Stimulated activated CD4-positive, alpha-beta T cell treated with anti-CD3 and anti-CD28 coated beads, Interleukin-1b, Interleukin-23, amount 100 ng/mL, for 24 hours (primary cell): ENCODE results near the gene LHFPL6.

Source experiments
- DNase-seq, 4 experiments: peaks; one replicate each; pipeline ENCODE4 v3.0.0-alpha.2; 2020; ENCODE audit warnings: low read depth in 4 of 4, low spot score in 1 of 4

Gene LHFPL6

GRCh38 chr13:39602614-39603366, at the start of gene LHFPL6:
Gene LHFPL6, minus strand, starts transcription at chr13:39603193.
- peak in 3 of 4 experiments; percentile 35 to 66 (median 54) for DNase-seq

- no peak for DNase-seq
Measured at GRCh38 chr13:39646122-39646521, 43.1 kb upstream of the LHFPL6 start.

GRCh38 chr13:39641645-39642044, 38.7 kb upstream of the LHFPL6 start:
- DNase-seq = no peak

- DNase-seq = no peak
Measured at GRCh38 chr13:39637890-39638289, 34.9 kb upstream of the LHFPL6 start.

- no peak for DNase-seq
Measured at GRCh38 chr13:39635564-39635963, 32.6 kb upstream of the LHFPL6 start.

GRCh38 chr13:39632994-39633393, 30.0 kb upstream of the LHFPL6 start:
- no peak for DNase-seq

GRCh38 chr13:39631307-39631706, 28.3 kb upstream of the LHFPL6 start:
- no peak for DNase-seq

- DNase-seq = no peak
Measured at GRCh38 chr13:39623466-39623865, 20.5 kb upstream of the LHFPL6 start.

- no peak for DNase-seq
Measured at GRCh38 chr13:39618561-39618960, 15.6 kb upstream of the LHFPL6 start.

GRCh38 chr13:39616087-39616694, 13.2 kb upstream of the LHFPL6 start:
- peak in 2 of 4 experiments; percentile 4 to 18 for DNase-seq

GRCh38 chr13:39612023-39612637, 9.1 kb upstream of the LHFPL6 start:
- peak; percentile 38 to 44 (median 42) for DNase-seq

GRCh38 chr13:39607876-39608275, 4.9 kb upstream of the LHFPL6 start:
- DNase-seq = no peak

GRCh38 chr13:39605677-39606320, 2.8 kb upstream of the LHFPL6 start:
- DNase-seq = no peak

GRCh38 chr13:39604756-39605155, 1.8 kb upstream of the LHFPL6 start:
- no peak for DNase-seq

- peak in 1 of 4 experiments; percentile 7 for DNase-seq
Measured at GRCh38 chr13:39603424-39603947, 493 bp upstream of the LHFPL6 start.

- DNase-seq = no peak
Measured at GRCh38 chr13:39602277-39602613, 748 bp downstream of the LHFPL6 start.

GRCh38 chr13:39601636-39602035, 1.4 kb downstream of the LHFPL6 start:
- no peak for DNase-seq

- no peak for DNase-seq
Measured at GRCh38 chr13:39600766-39601165, 2.2 kb downstream of the LHFPL6 start.

- no peak for DNase-seq
Measured at GRCh38 chr13:39599842-39600241, 3.2 kb downstream of the LHFPL6 start.

- DNase-seq = no peak
Measured at GRCh38 chr13:39599012-39599411, 4.0 kb downstream of the LHFPL6 start.

GRCh38 chr13:39597838-39598237, 5.2 kb downstream of the LHFPL6 start:
- DNase-seq = no peak

- DNase-seq = no peak
Measured at GRCh38 chr13:39596685-39597084, 6.3 kb downstream of the LHFPL6 start.
